ENCODE measurements around the gene RBM25. TPM values are rescaled to one million over a fixed set of nuclear protein-coding genes. Genes with fewer than 3 reads are reported as not detected.

The RBM25 gene

Small RNA genes within 50 kb of the gene (small RNA-seq; reads per million reads assigned to genes)
- not detected for gene RN7SL586P (ENCODE audit: insufficient read depth)
